BJ (cell line): ENCODE data around the gene GP1BB. TPM values are rescaled to one million over a fixed set of nuclear protein-coding genes. Genes with fewer than 3 reads are reported as not detected.

ENCODE experiments used
- CTCF ChIA-PET: fragments of 350-600 bp; formaldehyde crosslinking; extraction: SDS; loops from one replicate; lab custom pipeline; 2021; ENCODE audit warnings: antibody characterized with exemption, inconsistent platforms; lab: Yijun Ruan, JAX
- POLR2A ChIA-PET: fragments of 300-600 bp; sonication (Branson Sonifier 250); formaldehyde crosslinking; extraction: SDS; loops from one replicate; lab custom pipeline; 2021; ENCODE audit warnings: antibody characterized with exemption; lab: Charles Lee
- DNase-seq: peaks from one replicate; pipeline ENCODE4 v3.0.0-alpha.2; 2011; ENCODE audit warnings: low read depth
- H3K27me3 ChIP-seq: 2 replicates; pipeline ENCODE4 v1.6.0; 2011; ENCODE audit warnings: low read length; ENCODE audit not compliant: control insufficient read depth, insufficient read depth
- H3K36me3 ChIP-seq: 2 replicates; pipeline ENCODE4 v1.5.1; 2011; ENCODE audit warnings: low read length; ENCODE audit not compliant: control insufficient read depth, insufficient read depth
- H3K4me3 ChIP-seq: 2 replicates; pipeline ENCODE4 v1.5.1; 2011; ENCODE audit warnings: low read depth, mild to moderate bottlenecking, control low read depth, low read length
- CTCF ChIP-seq: IDR thresholded peaks from 2 replicates; pipeline ENCODE4 v1.5.1; 2011; ENCODE audit warnings: low read depth, mild to moderate bottlenecking, control low read depth, inconsistent platforms, low read length, moderate library complexity; ENCODE audit not compliant: insufficient read depth
- polyA plus RNA-seq: library from polyadenylated mRNA; depleted of rRNA; stranded (reverse); fragments of >200 nt; gene quantifications from 2 replicates; pipeline ENCODE4 v1.2.3, GENCODE V29; 2011

Gene GP1BB
- polyA plus RNA-seq, 1 experiment = 4.2 TPM

- peaks cover 4% of the 10 kb centered on the region; the same call in 1 of the 2 replicates for H3K27me3 ChIP-seq
- POLR2A ChIA-PET = no interaction called here
- CTCF ChIA-PET = interaction anchor here (1.4 to 2.6 kb wide), 2 partner anchors 35 to 83 kb away, joined by 11 to 13 read pairs; no protein-coding TSS in a partner anchor
- H3K36me3 ChIP-seq = peaks cover 4% of the 10 kb centered on the region
- no peak for DNase-seq
- TF ChIP-seq CTCF = no peak
- peak overlapping the region; percentile 66 for H3K4me3 ChIP-seq
Measured at GRCh38 chr22:19715188-19715930, 8.0 kb upstream of the GP1BB start.

- ChIA-PET POLR2A (no interaction called here), CTCF (interaction anchor here (0.8 to 2.6 kb wide), 6 partner anchors 27 to 194 kb away, joined by 3 to 13 read pairs (median 8); no protein-coding TSS in a partner anchor)
- TF ChIP-seq CTCF = no peak
- H3K36me3 ChIP-seq = peaks cover 10% of the 10 kb centered on the region
- no peak overlapping the region for H3K4me3 ChIP-seq
- DNase-seq = no peak
- peaks cover 3% of the 10 kb centered on the region; the same call in 1 of the 2 replicates for H3K27me3 ChIP-seq
Measured at GRCh38 chr22:19716041-19716828, 7.1 kb upstream of the GP1BB start.

GRCh38 chr22:19716829-19717105 lies 6.6 kb upstream of the GP1BB start:
- ChIA-PET CTCF (interaction anchor here (0.6 to 2.6 kb wide), 6 partner anchors 15 to 194 kb away, joined by 3 to 13 read pairs (median 4); no protein-coding TSS in a partner anchor), POLR2A (no interaction called here)
- H3K4me3 ChIP-seq = no peak overlapping the region
- DNase-seq = no peak
- H3K36me3 ChIP-seq = peaks cover 13% of the 10 kb centered on the region
- no peak for TF ChIP-seq CTCF
- peaks cover 3% of the 10 kb centered on the region; the same call in 1 of the 2 replicates for H3K27me3 ChIP-seq

GRCh38 chr22:19717181-19717580 lies 6.2 kb upstream of the GP1BB start:
- Histone ChIP-seq H3K36me3 (peaks cover 15% of the 10 kb centered on the region), H3K27me3 (peaks cover 3% of the 10 kb centered on the region; the same call in 1 of the 2 replicates), H3K4me3 (no peak overlapping the region)
- TF ChIP-seq CTCF = no peak
- POLR2A ChIA-PET = no interaction called here
- DNase-seq = no peak
- CTCF ChIA-PET = interaction anchor here (0.6 to 2.6 kb wide), 6 partner anchors 16 to 193 kb away, joined by 3 to 13 read pairs (median 4); no protein-coding TSS in a partner anchor
